SJSA1 (cell line): ENCODE results near the gene TNIP1. TPM values are rescaled to one million over a fixed set of nuclear protein-coding genes. Genes with fewer than 3 reads are reported as not detected.

Experiments used
- DNase-seq, 2 experiments: peaks; one replicate each; pipeline ENCODE4 v3.0.0-alpha.2; 2015 to 2020; ENCODE audit warnings: low spot score in 2 of 2, low read depth in 1 of 2
- H3K27ac ChIP-seq: fragments of 250-450 bp; sonication (Bioruptor Pico); 2 replicates; pipeline ENCODE4 v1.5.1; 2020; ENCODE audit warnings: mild to moderate bottlenecking, moderate library complexity
- H3K27me3 ChIP-seq: fragments of 250-450 bp; sonication (Bioruptor Pico); replicated peaks from 2 replicates; pipeline ENCODE4 v1.5.1; 2020; ENCODE audit warnings: mild to moderate bottlenecking, moderate library complexity
- H3K36me3 ChIP-seq: fragments of 250-450 bp; sonication (Bioruptor Pico); 2 replicates; pipeline ENCODE4 v1.5.1; 2020; ENCODE audit warnings: mild to moderate bottlenecking
- H3K4me1 ChIP-seq: fragments of 250-450 bp; sonication (Bioruptor Pico); replicated peaks from 2 replicates; pipeline ENCODE4 v1.6.1; 2021; ENCODE audit warnings: mild to moderate bottlenecking
- H3K4me3 ChIP-seq: fragments of 250-450 bp; sonication (Bioruptor Pico); 2 replicates; pipeline ENCODE4 v1.5.1; 2020; ENCODE audit warnings: mild to moderate bottlenecking
- H3K9me3 ChIP-seq: fragments of 250-450 bp; sonication (Bioruptor Pico); replicated peaks from 2 replicates; pipeline ENCODE4 v1.5.1; 2020; ENCODE audit warnings: mild to moderate bottlenecking
- total RNA-seq: library from RNA; depleted of rRNA; stranded (reverse); fragments of >200 nt; shearing (Covaris generic); gene quantifications from 2 replicates; pipeline ENCODE4 v1.2.3, GENCODE V29; 2014

Gene TNIP1
- total RNA-seq, 1 experiment from 2014 or later, result 296 TPM

DNA sequence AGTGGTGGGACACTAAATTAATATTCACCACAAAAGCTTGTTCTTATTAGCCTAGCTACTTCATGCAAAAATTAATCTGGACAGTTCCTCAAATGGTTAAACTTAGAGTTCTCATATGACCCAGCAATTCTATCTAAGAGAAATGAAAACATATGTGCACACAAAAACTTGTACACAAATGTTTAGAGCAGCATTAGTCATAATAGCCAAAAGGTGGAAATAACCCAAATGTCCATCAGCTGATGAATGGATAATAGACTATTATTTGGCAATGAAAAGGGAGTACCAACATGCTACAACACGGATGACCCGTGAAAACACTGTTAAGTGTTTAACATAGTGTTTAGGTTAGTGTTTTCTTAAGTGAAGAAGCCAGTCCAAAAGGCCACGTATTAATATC, 32.8 kb upstream of the TNIP1 start:
- Histone ChIP-seq H3K36me3 (peaks cover 95% of the 10 kb centered on the region), H3K9me3 (no peaks in the 10 kb centered on the region), H3K4me3 (no peak overlapping the region), H3K27ac (no peak overlapping the region), H3K4me1 (no peaks in the 10 kb centered on the region), H3K27me3 (no peaks in the 10 kb centered on the region)
- no peak for DNase-seq

DNA sequence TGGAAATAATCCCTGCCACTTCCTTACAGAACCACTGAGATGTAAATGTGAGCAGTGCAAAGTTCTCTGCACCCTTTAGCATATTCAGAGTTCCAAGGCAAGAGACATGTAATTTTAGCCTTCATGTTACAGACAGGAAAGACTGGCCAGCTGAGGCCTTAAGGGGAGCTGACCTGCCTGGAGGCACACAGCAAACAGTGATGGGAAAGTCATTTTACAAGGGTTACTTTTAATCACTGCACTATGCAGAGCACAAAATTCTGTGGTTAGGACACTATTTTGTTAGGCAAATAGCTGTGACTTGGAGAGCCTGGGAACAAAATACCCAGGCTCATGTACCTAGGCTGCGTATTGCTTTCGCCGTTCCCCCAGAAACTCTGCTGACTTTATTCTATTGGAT, 30.2 kb upstream of the TNIP1 start:
- H3K4me3 ChIP-seq, result no peak overlapping the region
- no peaks in the 10 kb centered on the region for H3K27me3 ChIP-seq
- no peak for DNase-seq
- H3K36me3 ChIP-seq, result peaks cover 95% of the 10 kb centered on the region
- H3K27ac ChIP-seq, result no peak overlapping the region
- no peaks in the 10 kb centered on the region for H3K4me1 ChIP-seq
- H3K9me3 ChIP-seq, result no peaks in the 10 kb centered on the region

DNA sequence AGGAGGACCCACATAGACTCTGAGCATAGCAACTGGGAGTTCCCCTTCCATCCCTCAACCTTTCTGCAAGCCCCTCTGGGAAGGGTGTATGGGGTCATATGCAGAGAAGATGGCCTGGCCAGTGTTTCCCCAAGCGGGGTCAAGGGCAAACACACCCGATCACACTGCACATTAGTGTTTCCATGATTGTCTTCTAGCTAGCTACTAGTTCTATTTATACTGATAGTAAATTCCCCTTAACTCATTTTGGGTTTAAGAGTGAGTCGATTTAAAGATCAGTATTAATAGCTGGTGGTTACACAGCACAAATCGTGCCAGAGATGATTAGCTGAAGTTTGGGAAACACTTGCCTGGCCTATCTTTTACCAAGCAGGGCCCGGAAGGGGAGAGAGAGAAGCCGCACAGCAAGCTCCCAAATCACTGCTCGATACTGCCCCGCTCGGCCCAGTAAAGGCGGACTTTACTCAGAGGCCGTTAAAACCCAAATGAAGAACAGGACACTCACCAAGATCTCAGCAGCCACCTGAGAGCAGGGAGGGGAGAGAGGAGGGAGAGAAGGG, 29.4 kb upstream of the TNIP1 start:
- Histone ChIP-seq H3K4me1 (no peaks in the 10 kb centered on the region), H3K36me3 (peaks cover 95% of the 10 kb centered on the region), H3K4me3 (no peak overlapping the region), H3K9me3 (no peaks in the 10 kb centered on the region), H3K27me3 (no peaks in the 10 kb centered on the region), H3K27ac (no peak overlapping the region)
- no peak for DNase-seq

DNA sequence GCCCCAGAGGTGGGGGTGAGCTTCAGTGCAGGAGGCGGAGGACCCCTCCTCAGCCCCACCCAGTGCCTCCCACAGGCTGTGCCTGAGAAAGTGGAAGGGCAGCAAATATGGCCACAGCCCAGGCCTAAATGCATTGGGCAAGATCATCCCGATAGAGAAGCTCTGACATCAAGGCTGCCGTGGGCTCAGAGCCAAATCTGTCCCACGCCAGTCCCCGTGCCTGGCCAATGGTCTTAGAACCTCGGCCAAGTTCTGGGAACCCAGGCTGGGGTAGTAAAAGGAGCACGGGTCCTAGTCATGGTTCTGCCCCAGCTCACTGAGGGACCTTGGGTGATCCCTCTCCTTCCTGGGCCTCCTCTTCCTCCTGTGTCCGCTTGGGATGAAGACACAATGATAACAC, 27.7 kb upstream of the TNIP1 start:
- no peak for DNase-seq
- Histone ChIP-seq H3K36me3 (peaks cover 98% of the 10 kb centered on the region), H3K4me3 (no peak overlapping the region), H3K9me3 (no peaks in the 10 kb centered on the region), H3K4me1 (no peaks in the 10 kb centered on the region), H3K27me3 (no peaks in the 10 kb centered on the region), H3K27ac (no peak overlapping the region)

DNA sequence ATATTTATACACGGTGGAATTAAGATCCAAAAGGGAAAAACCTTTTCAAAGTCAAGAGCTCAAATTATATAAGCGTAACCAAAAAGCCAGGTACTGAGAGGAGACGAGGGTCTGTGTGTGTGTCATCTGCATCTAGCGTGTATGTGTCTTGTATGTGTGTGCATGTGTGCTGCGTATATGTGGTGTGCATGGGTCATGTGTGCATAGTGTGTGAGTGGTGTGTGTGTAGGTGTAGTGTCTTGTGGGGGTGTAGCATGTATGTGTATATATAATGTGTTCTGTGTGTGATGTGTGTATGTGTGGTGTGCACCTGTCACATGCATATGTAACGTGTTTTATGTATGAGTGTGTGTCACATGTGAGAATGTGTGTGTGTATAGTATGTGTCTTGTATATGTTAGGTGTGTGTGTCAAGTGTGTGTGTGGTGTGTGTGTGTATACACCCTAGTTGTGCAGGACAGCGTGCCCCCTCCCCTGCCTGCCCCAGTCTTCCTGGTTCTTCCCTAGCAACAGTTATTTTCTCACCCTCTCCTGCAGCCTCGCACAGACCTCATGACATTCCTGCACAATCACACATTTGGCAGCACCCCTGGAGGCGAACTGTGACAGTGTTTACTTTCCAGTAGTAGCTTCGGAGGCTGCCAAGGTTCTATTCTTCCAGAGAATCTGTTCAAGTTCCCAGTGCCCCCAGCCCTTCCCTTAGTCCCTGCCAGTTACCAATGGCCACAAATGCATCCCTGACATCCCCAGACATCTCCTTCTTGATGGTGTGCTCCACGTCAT, 27.1 kb upstream of the TNIP1 start:
- H3K4me3 ChIP-seq, result no peak overlapping the region
- no peak for DNase-seq

DNA sequence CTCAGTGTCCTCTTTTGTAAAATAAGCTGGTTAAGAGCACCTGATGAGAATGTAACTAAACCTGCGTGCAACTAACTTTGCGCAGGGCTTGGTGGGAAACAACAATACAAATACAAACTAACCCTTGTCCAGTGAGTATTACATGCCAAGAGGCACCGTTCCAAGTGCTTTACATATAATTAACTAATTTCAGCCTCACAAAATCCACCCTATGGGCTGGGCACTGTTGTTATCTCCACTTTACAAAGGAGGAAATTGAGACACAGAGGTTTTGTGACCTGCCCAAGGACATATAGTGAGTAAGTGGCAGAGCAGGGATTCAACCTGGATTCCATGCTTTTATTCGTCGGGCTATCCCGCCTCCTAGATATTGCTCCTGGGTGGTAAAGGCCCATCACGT, 26.2 kb upstream of the TNIP1 start:
- no peak for DNase-seq
- Histone ChIP-seq H3K4me3 (no peak overlapping the region), H3K36me3 (peaks cover 100% of the 10 kb centered on the region), H3K27ac (no peak overlapping the region), H3K4me1 (no peaks in the 10 kb centered on the region), H3K9me3 (no peaks in the 10 kb centered on the region), H3K27me3 (no peaks in the 10 kb centered on the region)

More for the DNA sequence above, 27.1 kb upstream of the TNIP1 start:
- Histone ChIP-seq H3K36me3 (peaks cover 100% of the 10 kb centered on the region), H3K4me1 (no peaks in the 10 kb centered on the region), H3K9me3 (no peaks in the 10 kb centered on the region), H3K27me3 (no peaks in the 10 kb centered on the region), H3K27ac (no peak overlapping the region)

DNA sequence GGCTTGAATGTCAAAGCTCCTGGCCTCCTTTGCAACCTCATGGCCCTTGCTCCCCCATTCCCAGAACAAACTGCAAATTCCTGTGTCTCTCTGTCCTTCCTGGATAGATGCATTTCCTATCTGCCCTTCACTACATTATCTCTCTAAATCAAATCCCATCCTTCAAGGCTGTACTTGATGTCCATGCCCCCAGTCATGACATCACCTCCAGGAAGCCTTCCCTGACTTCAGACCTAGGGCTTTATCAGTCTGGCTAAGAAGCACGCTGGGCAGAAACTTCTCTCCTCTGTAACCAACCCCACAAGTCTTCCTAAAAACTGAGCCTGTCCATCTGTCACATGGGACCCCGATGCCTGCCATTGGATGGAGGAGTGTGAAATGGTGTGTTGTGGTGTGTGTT, 25.7 kb upstream of the TNIP1 start:
- no peaks in the 10 kb centered on the region for H3K9me3 ChIP-seq
- H3K27me3 ChIP-seq, result no peaks in the 10 kb centered on the region
- no peak overlapping the region for H3K27ac ChIP-seq
- no peak overlapping the region for H3K4me3 ChIP-seq
- peaks cover 100% of the 10 kb centered on the region for H3K36me3 ChIP-seq
- DNase-seq, result no peak
- H3K4me1 ChIP-seq, result no peaks in the 10 kb centered on the region

DNA sequence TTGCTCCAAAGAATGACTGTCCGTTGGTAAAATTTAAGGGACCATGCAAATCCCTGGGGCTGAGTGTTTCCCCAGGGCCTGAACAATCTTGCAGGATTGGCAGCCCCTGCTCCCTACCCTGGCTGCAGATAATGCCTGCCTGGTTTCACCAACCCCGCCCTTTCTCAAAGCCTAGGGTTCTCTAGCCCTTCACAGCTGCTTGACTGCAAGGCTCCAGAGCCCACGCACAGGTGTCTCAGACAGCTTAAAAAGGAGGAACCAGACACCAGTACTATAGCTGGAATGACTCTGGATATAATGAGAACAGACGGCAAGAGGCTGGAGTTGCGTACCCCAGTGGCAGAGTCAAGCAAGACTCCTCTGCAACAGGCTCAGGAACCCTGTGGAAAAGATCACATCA, 25.2 kb upstream of the TNIP1 start:
- H3K4me1 ChIP-seq, result no peaks in the 10 kb centered on the region
- no peaks in the 10 kb centered on the region for H3K27me3 ChIP-seq
- peaks cover 98% of the 10 kb centered on the region for H3K36me3 ChIP-seq
- H3K4me3 ChIP-seq, result no peak overlapping the region
- H3K9me3 ChIP-seq, result no peaks in the 10 kb centered on the region
- no peak overlapping the region for H3K27ac ChIP-seq
- no peak for DNase-seq

DNA sequence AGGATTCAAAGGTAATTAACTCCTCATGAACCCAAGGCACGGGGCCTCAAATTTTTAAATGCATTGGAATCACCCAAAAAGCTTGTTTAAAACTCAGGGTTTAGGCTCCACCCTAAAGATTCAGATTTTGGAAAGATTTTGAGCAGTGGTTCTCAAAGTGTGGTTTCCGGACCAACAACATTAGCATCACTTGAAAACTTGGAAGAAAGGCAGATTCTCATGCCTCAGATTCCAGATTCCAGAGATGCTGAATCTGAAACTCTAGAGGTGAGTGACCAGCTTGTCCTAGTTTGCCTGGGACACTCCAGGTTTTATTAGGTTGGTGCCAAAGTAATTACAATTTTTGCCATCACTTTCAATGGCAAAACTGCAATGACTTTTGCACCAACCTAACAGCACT, 24.7 kb upstream of the TNIP1 start:
- H3K36me3 ChIP-seq, result peaks cover 98% of the 10 kb centered on the region
- H3K27me3 ChIP-seq, result no peaks in the 10 kb centered on the region
- no peak overlapping the region for H3K27ac ChIP-seq
- H3K4me3 ChIP-seq, result no peak overlapping the region
- H3K9me3 ChIP-seq, result no peaks in the 10 kb centered on the region
- H3K4me1 ChIP-seq, result no peaks in the 10 kb centered on the region
- no peak for DNase-seq

DNA sequence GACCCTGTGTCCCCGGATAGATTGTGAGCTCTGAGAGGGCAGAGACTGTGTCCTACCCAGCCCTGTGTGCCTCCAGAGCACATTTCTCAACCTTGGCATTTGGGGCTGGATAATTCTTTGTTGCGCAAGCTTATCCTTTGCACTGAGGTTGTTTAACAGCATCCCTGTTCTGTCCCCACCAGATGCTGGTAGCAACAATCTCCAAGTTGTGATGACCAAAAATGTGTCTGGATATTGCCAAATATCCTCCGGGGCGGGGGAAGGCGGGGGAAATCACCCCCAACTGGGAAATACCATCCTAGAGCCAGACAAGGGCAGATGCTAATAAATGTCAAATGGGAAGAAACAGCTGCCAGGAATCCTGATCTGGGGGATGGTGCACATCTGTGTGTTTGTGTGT, 24.0 kb upstream of the TNIP1 start:
- H3K27me3 ChIP-seq, result no peaks in the 10 kb centered on the region
- no peak for DNase-seq
- no peaks in the 10 kb centered on the region for H3K9me3 ChIP-seq
- H3K27ac ChIP-seq, result no peak overlapping the region
- no peaks in the 10 kb centered on the region for H3K4me1 ChIP-seq
- peaks cover 96% of the 10 kb centered on the region for H3K36me3 ChIP-seq
- no peak overlapping the region for H3K4me3 ChIP-seq

DNA sequence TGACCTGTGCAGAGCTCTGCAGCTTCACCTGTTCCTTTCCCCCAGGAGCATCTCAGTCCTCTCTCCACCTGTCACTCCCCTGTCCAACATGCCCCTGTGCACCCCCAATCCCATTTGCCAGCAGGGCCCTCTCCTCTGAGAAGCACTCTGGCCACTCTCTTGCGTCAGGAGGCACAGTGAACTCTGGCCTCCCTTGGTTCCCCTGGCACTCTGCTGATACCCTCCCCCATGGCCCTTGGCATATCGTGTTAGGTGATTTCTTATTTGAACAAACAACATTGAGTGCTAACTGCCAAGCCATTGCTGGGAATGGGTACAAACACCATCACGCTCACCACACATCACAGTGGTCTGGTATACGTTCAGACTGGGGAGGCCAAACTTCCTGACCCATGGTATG, 20.9 kb upstream of the TNIP1 start:
- Histone ChIP-seq H3K4me3 (no peak overlapping the region), H3K36me3 (peaks cover 68% of the 10 kb centered on the region), H3K27me3 (no peaks in the 10 kb centered on the region), H3K27ac (no peak overlapping the region), H3K9me3 (no peaks in the 10 kb centered on the region), H3K4me1 (no peaks in the 10 kb centered on the region)
- DNase-seq, result no peak

DNA sequence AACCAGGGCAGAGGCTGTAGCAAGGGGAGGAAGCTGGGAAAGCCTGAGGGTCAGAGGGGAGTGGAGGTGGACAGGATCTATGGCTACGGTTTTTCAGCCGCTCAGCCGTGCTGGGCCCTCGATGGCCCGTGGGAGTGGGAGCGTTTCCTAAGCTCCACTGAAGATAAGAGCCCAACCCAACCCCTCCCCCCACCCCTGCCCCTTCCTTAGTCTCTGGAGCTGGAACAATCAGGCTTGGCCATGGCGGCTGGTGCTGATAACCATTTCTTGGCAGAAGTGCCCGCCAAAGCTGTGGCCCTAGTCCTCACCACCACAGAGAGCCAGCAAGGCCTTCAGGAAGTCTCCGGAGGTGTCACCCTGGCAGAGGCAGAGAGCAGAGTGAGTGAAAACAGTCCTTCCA, 20.3 kb upstream of the TNIP1 start:
- Histone ChIP-seq H3K4me3 (no peak overlapping the region), H3K27ac (no peak overlapping the region), H3K36me3 (peaks cover 62% of the 10 kb centered on the region), H3K27me3 (no peaks in the 10 kb centered on the region), H3K9me3 (no peaks in the 10 kb centered on the region), H3K4me1 (peaks cover 2% of the 10 kb centered on the region)
- DNase-seq, result no peak

DNA sequence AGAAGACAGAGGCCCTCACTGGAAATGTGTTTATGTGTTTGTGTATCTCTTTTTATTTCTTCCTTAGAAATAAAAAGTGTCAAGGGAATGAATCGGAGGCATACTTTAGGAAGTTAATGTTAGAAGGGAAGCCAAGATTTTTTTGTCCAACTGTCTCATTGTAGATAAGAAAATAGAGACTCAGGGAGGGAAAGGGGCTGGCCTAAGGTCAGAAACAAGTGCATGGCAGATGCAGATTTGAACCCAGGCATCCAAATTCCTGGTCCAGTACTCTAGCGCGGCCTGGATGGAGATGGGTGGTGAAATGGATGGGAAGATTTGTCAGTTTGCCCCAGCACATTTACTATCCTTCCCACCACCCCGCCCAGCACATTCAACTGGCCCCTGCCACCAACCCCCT, 19.8 kb upstream of the TNIP1 start:
- Histone ChIP-seq H3K36me3 (peaks cover 57% of the 10 kb centered on the region), H3K4me3 (no peak overlapping the region), H3K27ac (no peak overlapping the region), H3K27me3 (no peaks in the 10 kb centered on the region), H3K4me1 (peaks cover 7% of the 10 kb centered on the region), H3K9me3 (no peaks in the 10 kb centered on the region; the same call in 1 of the 2 replicates)
- DNase-seq, result no peak

DNA sequence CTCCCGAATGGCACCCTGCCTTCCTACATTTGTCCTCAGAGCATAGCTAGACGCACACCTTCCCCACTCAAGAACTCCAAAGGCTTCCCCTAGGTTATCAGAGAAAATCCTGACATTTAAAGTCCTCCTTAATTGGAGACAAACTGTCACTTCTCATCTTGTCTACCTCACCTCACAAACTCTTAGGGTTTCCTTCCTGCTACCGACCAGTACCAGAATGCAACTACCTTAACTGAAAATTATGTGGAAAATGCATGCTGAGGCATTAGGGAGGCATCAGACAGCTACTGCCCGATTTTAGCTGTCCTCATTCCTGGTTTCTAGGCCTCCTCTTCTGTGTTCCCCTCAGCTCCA, 17.9 kb upstream of the TNIP1 start:
- peaks cover 26% of the 10 kb centered on the region for H3K4me1 ChIP-seq
- no peaks in the 10 kb centered on the region for H3K27me3 ChIP-seq
- no peaks in the 10 kb centered on the region; the same call in 1 of the 2 replicates for H3K9me3 ChIP-seq
- peaks cover 38% of the 10 kb centered on the region for H3K36me3 ChIP-seq
- H3K4me3 ChIP-seq, result no peak overlapping the region
- H3K27ac ChIP-seq, result no peak overlapping the region
- DNase-seq, result no peak
